Measurements from ENCODE around the gene CCM2.

GRCh38 chr7:44984478-44984758, 15.6 kb upstream of the CCM2 start:
- TF ChIP-seq POLR2A (IDR thresholded peaks at IDR 0.05): no peak
- no peak for TF ChIP-seq CTCF (IDR thresholded peaks at IDR 0.05)
